Nephron (organoid): ENCODE results near the gene NFATC2.
A peak's percentile ranks its signal among the peaks of the same experiment; 100 is the strongest.

Experiments used
- H3K27ac Mint-ChIP-seq, 3 experiments: 2 replicates each; pipeline ENCODE4 v1.8.0; 2020; ENCODE audit warnings: mixed read lengths in 3 of 3, mild to moderate bottlenecking in 2 of 3, moderate library complexity in 1 of 3
- H3K27me3 Mint-ChIP-seq: 2 replicates; pipeline ENCODE4 v1.8.0; 2021; ENCODE audit warnings: low read depth, mild to moderate bottlenecking, moderate library complexity, mixed read lengths
- H3K36me3 Mint-ChIP-seq: 2 replicates; pipeline ENCODE4 v1.8.0; 2020; ENCODE audit warnings: low read depth, mixed read lengths
- H3K4me1 Mint-ChIP-seq: 2 replicates; pipeline ENCODE4 v1.8.0; 2020; ENCODE audit warnings: mixed read lengths
- H3K4me3 Mint-ChIP-seq, 3 experiments: 2 replicates each; pipeline ENCODE4 v1.8.0; 2020; ENCODE audit warnings: mild to moderate bottlenecking in 3 of 3, mixed read lengths in 3 of 3, moderate library complexity in 2 of 3
- H3K9me3 Mint-ChIP-seq: 2 replicates; pipeline ENCODE4 v1.8.0; 2020; ENCODE audit warnings: mixed read lengths
- TF ChIP-seq, protein P1 (sequence below), 3 experiments: fragments of 200-600 bp; sonication (generic); IDR thresholded peaks; one replicate each; pipeline ENCODE4 v1.5.0; 2021; ENCODE audit warnings: antibody characterized with exemption in 3 of 3; ENCODE audit not compliant: unreplicated experiment in 3 of 3

Gene NFATC2

DNA sequence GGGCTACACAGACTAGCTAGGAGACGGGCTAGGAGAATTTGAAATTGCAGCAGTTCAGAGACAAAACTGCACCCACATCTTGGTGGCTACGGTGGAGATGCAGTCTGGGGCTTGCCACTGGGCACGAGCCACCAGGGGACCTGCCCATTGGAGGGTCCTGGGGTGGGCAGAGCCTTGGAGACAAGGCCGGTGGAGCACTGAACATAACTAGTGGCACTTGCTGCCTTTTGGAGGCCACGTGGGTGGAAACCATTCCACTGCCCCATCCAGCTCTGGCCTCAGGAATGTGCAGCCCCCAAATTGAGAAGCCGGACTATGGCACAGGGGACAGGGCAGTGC is 113.4 kb downstream of the NFATC2 start:
- H3K4me3 Mint-ChIP-seq = no peak overlapping the region
- no peaks in the 10 kb centered on the region for H3K9me3 Mint-ChIP-seq
- H3K4me1 Mint-ChIP-seq = peaks cover 40% of the 10 kb centered on the region
- TF ChIP-seq, protein P1, sequence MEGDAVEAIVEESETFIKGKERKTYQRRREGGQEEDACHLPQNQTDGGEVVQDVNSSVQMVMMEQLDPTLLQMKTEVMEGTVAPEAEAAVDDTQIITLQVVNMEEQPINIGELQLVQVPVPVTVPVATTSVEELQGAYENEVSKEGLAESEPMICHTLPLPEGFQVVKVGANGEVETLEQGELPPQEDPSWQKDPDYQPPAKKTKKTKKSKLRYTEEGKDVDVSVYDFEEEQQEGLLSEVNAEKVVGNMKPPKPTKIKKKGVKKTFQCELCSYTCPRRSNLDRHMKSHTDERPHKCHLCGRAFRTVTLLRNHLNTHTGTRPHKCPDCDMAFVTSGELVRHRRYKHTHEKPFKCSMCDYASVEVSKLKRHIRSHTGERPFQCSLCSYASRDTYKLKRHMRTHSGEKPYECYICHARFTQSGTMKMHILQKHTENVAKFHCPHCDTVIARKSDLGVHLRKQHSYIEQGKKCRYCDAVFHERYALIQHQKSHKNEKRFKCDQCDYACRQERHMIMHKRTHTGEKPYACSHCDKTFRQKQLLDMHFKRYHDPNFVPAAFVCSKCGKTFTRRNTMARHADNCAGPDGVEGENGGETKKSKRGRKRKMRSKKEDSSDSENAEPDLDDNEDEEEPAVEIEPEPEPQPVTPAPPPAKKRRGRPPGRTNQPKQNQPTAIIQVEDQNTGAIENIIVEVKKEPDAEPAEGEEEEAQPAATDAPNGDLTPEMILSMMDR (IDR thresholded peaks at IDR 0.05; ENCODE audit: unreplicated experiment in 3 of 3) = no peak
- no peak overlapping the region for H3K27ac Mint-ChIP-seq
- peaks cover 43% of the 10 kb centered on the region for H3K27me3 Mint-ChIP-seq
- H3K36me3 Mint-ChIP-seq = no peaks in the 10 kb centered on the region

DNA sequence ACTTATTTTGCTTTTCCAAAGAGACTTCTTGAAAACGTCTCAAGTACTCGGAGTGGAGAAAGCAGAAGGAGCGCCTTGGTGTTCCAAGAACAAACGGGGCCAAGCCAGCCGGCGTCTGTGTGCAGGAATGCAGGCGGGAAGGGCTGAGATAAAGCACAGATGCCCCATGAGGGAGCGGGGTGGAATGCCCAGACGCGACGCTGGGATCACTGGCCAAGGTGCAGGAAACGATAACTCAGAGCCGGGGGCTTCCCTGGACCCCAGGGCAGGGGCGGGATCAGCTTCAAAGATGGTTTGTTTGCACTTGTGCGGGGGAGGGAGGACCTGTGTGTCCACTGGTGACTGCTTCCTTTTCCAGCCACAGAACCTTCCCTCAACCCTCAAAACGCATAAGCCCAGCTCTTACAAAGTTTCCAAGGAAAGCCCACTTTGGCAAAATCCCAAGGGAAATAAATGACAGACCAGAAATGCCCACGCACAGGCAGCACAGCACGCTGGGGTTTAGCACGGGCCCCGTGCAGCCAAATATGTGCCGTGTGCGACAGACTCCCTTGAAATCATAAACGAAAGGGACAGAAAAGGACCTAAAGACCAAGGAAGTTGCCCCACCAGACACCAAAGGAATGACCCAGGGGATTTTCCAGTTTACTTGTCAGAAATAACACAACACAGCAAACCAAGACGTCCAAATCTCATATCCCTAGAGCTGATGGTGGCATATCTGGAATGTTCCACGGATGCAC is 113.9 kb downstream of the NFATC2 start:
- H3K4me3 Mint-ChIP-seq = peak overlapping the region in 1 of 3 experiments; percentile 5
- peaks cover 45% of the 10 kb centered on the region for H3K27me3 Mint-ChIP-seq
- peak overlapping the region; percentile 0 to 46 (median 7) for H3K27ac Mint-ChIP-seq
- H3K4me1 Mint-ChIP-seq = peaks cover 46% of the 10 kb centered on the region
- TF ChIP-seq, protein P1 (IDR thresholded peaks at IDR 0.05; ENCODE audit: unreplicated experiment in 3 of 3) = no peak
- H3K36me3 Mint-ChIP-seq = no peaks in the 10 kb centered on the region
- H3K9me3 Mint-ChIP-seq = no peaks in the 10 kb centered on the region

DNA sequence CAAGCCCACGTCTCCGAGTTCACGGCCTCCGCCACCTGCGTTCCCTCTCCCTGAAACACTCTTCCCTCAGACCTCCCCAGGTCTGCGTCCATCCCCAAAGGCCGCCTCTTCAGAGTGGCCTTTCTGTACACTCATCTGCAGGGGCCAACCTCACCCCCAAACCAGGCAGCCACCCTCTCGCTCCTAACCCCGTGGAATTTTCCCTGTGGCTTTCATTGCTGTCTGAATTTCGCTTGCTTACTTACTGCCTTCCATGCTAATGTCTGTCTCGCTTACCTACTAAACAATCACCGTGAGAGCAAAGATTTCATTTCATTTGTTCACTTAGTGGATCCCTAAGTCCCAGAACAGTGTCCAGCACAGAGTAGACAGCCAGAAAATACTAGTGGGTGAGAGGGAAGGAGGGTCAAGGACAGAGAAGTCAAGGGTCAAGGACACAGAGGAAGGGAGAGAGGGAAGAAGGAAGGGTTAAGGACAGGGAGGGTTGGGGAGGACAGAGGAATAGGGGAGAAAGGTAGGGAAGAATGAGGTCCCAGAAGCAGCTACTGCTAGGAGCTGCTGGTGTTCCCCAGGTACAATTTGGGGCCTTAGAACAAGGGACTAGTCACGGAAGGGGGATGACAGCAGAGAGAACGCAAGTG is 114.7 kb downstream of the NFATC2 start:
- Mint-ChIP-seq H3K4me3 (peak overlapping the region in 2 of 3 experiments; percentile 5 to 14), H3K27ac (peak overlapping the region; percentile 0 to 22 (median 7)), H3K36me3 (no peaks in the 10 kb centered on the region), H3K27me3 (peaks cover 37% of the 10 kb centered on the region), H3K4me1 (peaks cover 46% of the 10 kb centered on the region), H3K9me3 (no peaks in the 10 kb centered on the region)
- TF ChIP-seq, protein P1 (IDR thresholded peaks at IDR 0.05; ENCODE audit: unreplicated experiment in 3 of 3) = no peak

DNA sequence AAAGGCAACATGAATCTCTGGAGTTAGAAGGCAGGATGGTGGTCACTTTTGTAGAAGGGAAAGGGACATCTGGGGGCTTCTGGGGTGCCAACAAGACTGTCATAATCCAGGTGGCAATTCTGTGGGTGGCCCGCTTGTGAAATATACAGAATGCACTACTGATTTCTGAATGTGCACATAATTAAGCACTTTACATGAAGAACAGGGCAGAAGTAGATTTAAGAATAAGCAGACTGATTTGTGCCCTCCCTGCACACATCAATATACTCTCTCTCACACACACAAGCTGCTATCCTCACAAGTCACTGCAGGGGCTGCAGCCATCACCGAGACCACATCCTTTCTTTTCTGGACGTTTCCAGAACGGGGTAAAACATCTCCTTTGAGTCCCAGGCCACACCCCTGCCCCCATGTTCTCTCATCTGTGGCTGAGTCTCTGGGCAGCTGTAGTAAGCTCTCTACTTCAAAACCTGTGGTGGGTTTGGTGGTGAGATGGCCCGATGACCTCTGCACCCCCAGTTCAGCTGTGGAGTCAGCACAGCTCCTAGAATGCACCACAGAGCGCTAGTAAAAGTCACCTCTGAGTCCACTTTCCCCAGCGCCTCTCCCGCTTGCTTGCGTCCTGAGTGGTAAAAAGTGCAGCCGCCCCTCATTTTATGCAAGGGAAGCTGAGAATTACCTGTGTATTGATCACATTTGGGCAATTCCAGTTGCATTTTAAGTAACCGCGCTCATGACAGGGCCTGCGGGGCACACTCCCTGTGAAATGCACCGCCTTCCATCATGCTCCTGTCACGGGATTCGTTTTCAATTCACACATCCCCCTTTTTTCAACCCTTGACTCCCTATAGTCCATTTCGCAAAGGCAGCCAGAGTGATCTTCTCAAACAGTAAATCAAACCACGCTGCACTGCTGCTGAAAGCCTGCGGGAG is 115.5 kb downstream of the NFATC2 start:
- TF ChIP-seq, protein P1 (IDR thresholded peaks at IDR 0.05; ENCODE audit: unreplicated experiment in 3 of 3) = no peak
- Mint-ChIP-seq H3K36me3 (no peaks in the 10 kb centered on the region), H3K27ac (peak overlapping the region; percentile 0 to 59 (median 22)), H3K9me3 (no peaks in the 10 kb centered on the region), H3K4me1 (peaks cover 46% of the 10 kb centered on the region), H3K27me3 (peaks cover 37% of the 10 kb centered on the region), H3K4me3 (peak overlapping the region in 1 of 3 experiments; percentile 16)

DNA sequence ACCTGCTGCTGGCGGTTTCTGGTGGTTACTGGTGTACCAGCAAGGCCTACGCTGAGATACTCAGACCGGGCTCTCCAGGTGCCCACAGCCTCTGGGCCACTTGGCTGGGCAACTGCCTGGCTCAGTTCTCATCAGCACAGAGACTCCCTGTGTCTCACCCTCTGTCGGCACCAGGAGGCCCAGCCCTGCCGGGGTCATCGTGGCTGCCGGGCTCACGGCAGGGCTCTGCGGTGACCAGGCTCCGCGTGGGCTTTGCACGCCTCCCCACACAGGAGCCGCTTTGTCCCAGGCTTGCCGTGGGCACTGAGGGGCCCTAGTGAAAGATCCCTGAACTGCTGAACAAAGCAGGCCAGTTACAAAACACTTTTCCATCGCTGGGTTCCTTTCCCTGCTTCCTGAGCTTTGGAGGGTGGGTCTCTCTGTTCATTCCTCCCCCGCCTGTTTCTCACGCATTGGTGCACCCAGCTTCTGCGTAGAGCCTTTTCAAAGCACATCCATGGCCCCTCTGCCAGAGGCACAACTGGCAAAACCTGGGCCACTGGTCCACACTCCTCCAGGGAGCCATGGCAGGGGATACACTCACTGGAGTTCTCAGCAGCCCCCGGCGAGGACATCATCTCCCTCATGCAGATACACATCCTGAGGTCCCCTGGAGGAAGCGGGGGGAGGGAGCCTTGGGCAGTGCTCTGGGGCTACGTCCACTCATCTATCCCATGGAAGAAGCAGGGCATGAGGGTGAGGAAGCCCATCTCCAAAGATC is 117.0 kb downstream of the NFATC2 start:
- TF ChIP-seq, protein P1 (IDR thresholded peaks at IDR 0.05; ENCODE audit: unreplicated experiment in 3 of 3) = no peak
- H3K4me1 Mint-ChIP-seq = peaks cover 46% of the 10 kb centered on the region
- H3K27me3 Mint-ChIP-seq = peaks cover 48% of the 10 kb centered on the region
- H3K36me3 Mint-ChIP-seq = no peaks in the 10 kb centered on the region
- no peaks in the 10 kb centered on the region for H3K9me3 Mint-ChIP-seq
- H3K4me3 Mint-ChIP-seq = no peak overlapping the region
- no peak overlapping the region for H3K27ac Mint-ChIP-seq
